ENCODE results near the gene COPS2. TPM values are rescaled to one million over a fixed set of nuclear protein-coding genes. Genes with fewer than 3 reads are reported as not detected.

The COPS2 gene
- total and polyA plus RNA-seq, 9 of the 15 experiments (the other 6 are each of a cell fraction or from before 2014, with no cell fraction given): 66.4 to 154 (median 117) TPM

DNA sequence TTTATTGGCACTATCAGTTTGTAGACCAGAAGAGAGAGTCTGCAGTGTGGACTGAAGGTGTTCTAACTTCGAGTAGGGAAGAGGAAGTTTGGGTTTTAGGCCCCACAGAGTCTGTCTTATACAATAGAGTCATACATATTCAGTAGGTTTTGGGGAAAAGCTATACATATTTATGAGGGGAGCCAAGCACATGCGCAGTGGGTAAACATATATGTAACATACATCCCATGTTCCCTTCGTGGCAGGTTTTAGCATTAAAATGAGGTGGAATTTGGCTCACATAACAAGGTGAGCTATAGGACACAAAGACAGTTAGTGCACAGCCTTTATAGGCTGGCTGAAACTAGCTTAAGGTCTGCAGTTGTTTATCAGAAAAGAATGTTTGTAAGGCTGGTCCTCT is 19.5 kb upstream of the COPS2 start:
- WGBS (ENCODE audit: insufficient coverage, low coverage, missing lambda C conversion rate): 58% methylated on average over 3 of the region's 3 CpGs
- ChIA-PET CTCF (ENCODE audit: low intra/inter-chr PET ratio) (no interaction called here), POLR2A (no interaction called here)
- intact Hi-C loops (cut with micrococcal nuclease): loop anchor here (10.0 kb wide), 1 partner anchor 440 kb away; no protein-coding TSS in a partner anchor
- peaks cover 0 to 10% of the 10 kb centered on the region in 2 experiments; a peak in 4 of 5 replicates for H3K4me1 ChIP-seq (replicated peaks in 1 of 2; ENCODE audit: control insufficient read depth in 2 of 2, insufficient read depth in 2 of 2, low read length in 2 of 2)
- H4K20me1 ChIP-seq (replicated peaks; ENCODE audit: control insufficient read depth, insufficient read depth, low read length): no peaks in the 10 kb centered on the region
- BruUV-seq (replicated peaks): no TSS peak
- H3K27me3 ChIP-seq (ENCODE audit: control insufficient read depth in 2 of 2, insufficient read depth in 2 of 2, low read length in 2 of 2): no peaks in the 10 kb centered on the region
- TF ChIP-seq MEF2A (IDR thresholded peaks at IDR 0.05; ENCODE audit: control insufficient read depth, low read depth, low read length) (no peak), NRF1 (conservative IDR thresholded peaks at IDR 0.05 in 1 of 2, IDR thresholded peaks at IDR 0.05 in 1 of 2) (peak; percentile 73 to 75)
- H3K79me2 ChIP-seq (ENCODE audit: control insufficient read depth, insufficient read depth, low read length): peaks cover 82% of the 10 kb centered on the region
- peaks cover 4% of the 10 kb centered on the region; the same call in 1 of the 2 replicates for H3K9me3 ChIP-seq (replicated peaks; ENCODE audit: control insufficient read depth, insufficient read depth, low read depth, low read length)
- peak; percentile 69 for FAIRE-seq
- peaks cover 30% of the 10 kb centered on the region for H3K36me3 ChIP-seq (ENCODE audit: control insufficient read depth, insufficient read depth, low read length)
- no peak overlapping the region for H3K4me3 ChIP-seq
- H3K4me2 ChIP-seq (ENCODE audit: insufficient read depth, low read length): peak overlapping the region; percentile 35; the same call in 1 of the 2 replicates
- DNase-seq (ENCODE audit: extremely low read depth in 1 of 4, low spot score in 3 of 4): peak in 1 of 4 experiments; percentile 30
- H3K9me1 ChIP-seq (ENCODE audit: control insufficient read depth, insufficient read depth, low read length): no peaks in the 10 kb centered on the region
- H3K27ac ChIP-seq (ENCODE audit: extremely low read depth, low read depth, low read length): peak overlapping the region; percentile 12; the same call in 1 of the 3 replicates
- no peak overlapping the region for H3K9ac ChIP-seq (ENCODE audit: insufficient read depth in 1 of 2, low read depth in 2 of 2, low read length in 2 of 2)
- ATAC-seq: no peak
- no peak overlapping the region for H2AFZ ChIP-seq (ENCODE audit: low read depth, low read length)
- in situ Hi-C loops (cut with MboI): no loop called here

DNA sequence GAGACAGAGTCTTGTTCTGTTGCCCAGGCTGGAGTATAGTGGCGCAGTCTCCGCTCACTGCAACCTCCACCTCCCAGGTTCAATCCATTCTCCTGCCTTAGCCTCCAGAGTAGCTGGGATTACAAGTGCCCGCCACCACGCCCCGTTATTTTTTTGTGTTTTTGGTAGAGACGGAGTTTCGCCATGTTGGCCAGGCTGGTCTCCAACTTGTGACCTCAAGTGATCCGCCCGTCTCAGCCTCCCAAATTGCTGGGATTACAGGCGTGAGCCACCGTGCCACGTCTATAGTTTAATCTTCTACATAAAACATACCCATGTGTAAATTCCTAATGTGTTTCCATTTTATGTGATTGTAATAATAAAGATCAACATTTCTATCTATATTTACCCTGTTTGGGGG is 16.4 kb upstream of the COPS2 start:
- H3K9ac ChIP-seq (ENCODE audit: insufficient read depth in 1 of 2, low read depth in 2 of 2, low read length in 2 of 2): peak overlapping the region; percentile 85 to 88
- 2% methylated on average over 12 of the region's 12 CpGs for WGBS (ENCODE audit: insufficient coverage, low coverage, missing lambda C conversion rate)
- TF ChIP-seq, protein P1, sequence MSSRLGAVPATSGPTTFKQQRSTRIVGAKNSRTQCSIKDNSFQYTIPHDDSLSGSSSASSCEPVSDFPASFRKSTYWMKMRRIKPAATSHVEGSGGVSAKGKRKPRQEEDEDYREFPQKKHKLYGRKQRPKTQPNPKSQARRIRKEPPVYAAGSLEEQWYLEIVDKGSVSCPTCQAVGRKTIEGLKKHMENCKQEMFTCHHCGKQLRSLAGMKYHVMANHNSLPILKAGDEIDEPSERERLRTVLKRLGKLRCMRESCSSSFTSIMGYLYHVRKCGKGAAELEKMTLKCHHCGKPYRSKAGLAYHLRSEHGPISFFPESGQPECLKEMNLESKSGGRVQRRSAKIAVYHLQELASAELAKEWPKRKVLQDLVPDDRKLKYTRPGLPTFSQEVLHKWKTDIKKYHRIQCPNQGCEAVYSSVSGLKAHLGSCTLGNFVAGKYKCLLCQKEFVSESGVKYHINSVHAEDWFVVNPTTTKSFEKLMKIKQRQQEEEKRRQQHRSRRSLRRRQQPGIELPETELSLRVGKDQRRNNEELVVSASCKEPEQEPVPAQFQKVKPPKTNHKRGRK (tag; IDR thresholded peaks at IDR 0.05): no peak
- TF ChIP-seq BRD4 (IDR thresholded peaks at IDR 0.05) (0 out of 2 replicates have a peak, but pooled peaks have one; percentile 37), NRF1 (conservative IDR thresholded peaks at IDR 0.05 in 1 of 2, IDR thresholded peaks at IDR 0.05 in 1 of 2) (no peak; a peak in 1 of 4 replicates), TAF1 (IDR thresholded peaks at IDR 0.05; ENCODE audit: control insufficient read depth, extremely low read depth, insufficient read depth, low read length, severe bottlenecking) (peak; percentile 57), SREBF2 (CRISPR knock-in tag; IDR thresholded peaks at IDR 0.05) (no peak), NR4A1 (CRISPR knock-in tag; IDR thresholded peaks at IDR 0.05) (no peak), NR4A1 (tag; IDR thresholded peaks at IDR 0.05) (no peak), TOE1 (IDR thresholded peaks at IDR 0.05; ENCODE audit: borderline replicate concordance) (no peak), TOE1 (CRISPR knock-in tag; IDR thresholded peaks at IDR 0.05; ENCODE audit: borderline replicate concordance, low read depth) (no peak), PHF8 (IDR thresholded peaks at IDR 0.05; ENCODE audit: borderline replicate concordance, low read length) (0 out of 2 replicates have a peak, but pooled peaks have one; percentile 0)
- TF ChIP-seq, protein P2, sequence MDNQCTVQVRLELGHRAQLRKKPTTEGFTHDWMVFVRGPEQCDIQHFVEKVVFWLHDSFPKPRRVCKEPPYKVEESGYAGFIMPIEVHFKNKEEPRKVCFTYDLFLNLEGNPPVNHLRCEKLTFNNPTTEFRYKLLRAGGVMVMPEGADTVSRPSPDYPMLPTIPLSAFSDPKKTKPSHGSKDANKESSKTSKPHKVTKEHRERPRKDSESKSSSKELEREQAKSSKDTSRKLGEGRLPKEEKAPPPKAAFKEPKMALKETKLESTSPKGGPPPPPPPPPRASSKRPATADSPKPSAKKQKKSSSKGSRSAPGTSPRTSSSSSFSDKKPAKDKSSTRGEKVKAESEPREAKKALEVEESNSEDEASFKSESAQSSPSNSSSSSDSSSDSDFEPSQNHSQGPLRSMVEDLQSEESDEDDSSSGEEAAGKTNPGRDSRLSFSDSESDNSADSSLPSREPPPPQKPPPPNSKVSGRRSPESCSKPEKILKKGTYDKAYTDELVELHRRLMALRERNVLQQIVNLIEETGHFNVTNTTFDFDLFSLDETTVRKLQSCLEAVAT (IDR thresholded peaks at IDR 0.05): peak in 1 of 2 experiments; percentile 60; a peak in 3 of 4 replicates

More for the DNA sequence above, 16.4 kb upstream of the COPS2 start:
- peaks cover 69% of the 10 kb centered on the region for H3K79me2 ChIP-seq (ENCODE audit: control insufficient read depth, insufficient read depth, low read length)
- in situ Hi-C loops (cut with MboI) (no loop called here), intact Hi-C loops (cut with micrococcal nuclease) (loop anchor here (10.0 kb wide), 1 partner anchor 443 kb away; no protein-coding TSS in a partner anchor)
- peaks cover 21% of the 10 kb centered on the region for H3K36me3 ChIP-seq (ENCODE audit: control insufficient read depth, insufficient read depth, low read length)
- H3K9me1 ChIP-seq (ENCODE audit: control insufficient read depth, insufficient read depth, low read length): no peaks in the 10 kb centered on the region
- H3K27ac ChIP-seq (ENCODE audit: extremely low read depth, low read depth, low read length): peak overlapping the region; percentile 91
- no TSS peak for BruUV-seq (replicated peaks)
- FAIRE-seq (no peak), ATAC-seq (peak; percentile 43), DNase-seq (ENCODE audit: extremely low read depth in 1 of 4, low spot score in 3 of 4) (peak in 1 of 4 experiments; percentile 54)
- CTCF ChIA-PET (ENCODE audit: low intra/inter-chr PET ratio): no interaction called here
- H3K27me3 ChIP-seq (ENCODE audit: control insufficient read depth in 2 of 2, insufficient read depth in 2 of 2, low read length in 2 of 2): no peaks in the 10 kb centered on the region
- peak overlapping the region; percentile 56 for H3K4me3 ChIP-seq
- H4K20me1 ChIP-seq (replicated peaks; ENCODE audit: control insufficient read depth, insufficient read depth, low read length): no peaks in the 10 kb centered on the region
- H3K4me2 ChIP-seq (ENCODE audit: insufficient read depth, low read length): peak overlapping the region; percentile 85
- H3K9me3 ChIP-seq (replicated peaks; ENCODE audit: control insufficient read depth, insufficient read depth, low read depth, low read length): peaks cover 4% of the 10 kb centered on the region; the same call in 1 of the 2 replicates
- H3K4me1 ChIP-seq (replicated peaks in 1 of 2; ENCODE audit: control insufficient read depth in 2 of 2, insufficient read depth in 2 of 2, low read length in 2 of 2): peaks cover 0 to 12% of the 10 kb centered on the region in 2 experiments; a peak in 4 of 5 replicates
- peak overlapping the region; percentile 71; the same call in 1 of the 2 replicates for H2AFZ ChIP-seq (ENCODE audit: low read depth, low read length)
- POLR2A ChIA-PET: interaction anchor here (1.6 to 3.5 kb wide), 5 partner anchors 12 to 77 kb away, joined by 3 to 32 read pairs (median 6); partner anchors contain the start of gene COPS2
